Activated CD8-positive, alpha-beta memory T cell treated with anti-CD3 and anti-CD28 coated beads for 24 hours (primary cell): ENCODE data around the gene CRABP1.

Experiments
- DNase-seq: peaks from one replicate; pipeline ENCODE4 v3.0.0-alpha.2; 2020

Gene CRABP1

DNA sequence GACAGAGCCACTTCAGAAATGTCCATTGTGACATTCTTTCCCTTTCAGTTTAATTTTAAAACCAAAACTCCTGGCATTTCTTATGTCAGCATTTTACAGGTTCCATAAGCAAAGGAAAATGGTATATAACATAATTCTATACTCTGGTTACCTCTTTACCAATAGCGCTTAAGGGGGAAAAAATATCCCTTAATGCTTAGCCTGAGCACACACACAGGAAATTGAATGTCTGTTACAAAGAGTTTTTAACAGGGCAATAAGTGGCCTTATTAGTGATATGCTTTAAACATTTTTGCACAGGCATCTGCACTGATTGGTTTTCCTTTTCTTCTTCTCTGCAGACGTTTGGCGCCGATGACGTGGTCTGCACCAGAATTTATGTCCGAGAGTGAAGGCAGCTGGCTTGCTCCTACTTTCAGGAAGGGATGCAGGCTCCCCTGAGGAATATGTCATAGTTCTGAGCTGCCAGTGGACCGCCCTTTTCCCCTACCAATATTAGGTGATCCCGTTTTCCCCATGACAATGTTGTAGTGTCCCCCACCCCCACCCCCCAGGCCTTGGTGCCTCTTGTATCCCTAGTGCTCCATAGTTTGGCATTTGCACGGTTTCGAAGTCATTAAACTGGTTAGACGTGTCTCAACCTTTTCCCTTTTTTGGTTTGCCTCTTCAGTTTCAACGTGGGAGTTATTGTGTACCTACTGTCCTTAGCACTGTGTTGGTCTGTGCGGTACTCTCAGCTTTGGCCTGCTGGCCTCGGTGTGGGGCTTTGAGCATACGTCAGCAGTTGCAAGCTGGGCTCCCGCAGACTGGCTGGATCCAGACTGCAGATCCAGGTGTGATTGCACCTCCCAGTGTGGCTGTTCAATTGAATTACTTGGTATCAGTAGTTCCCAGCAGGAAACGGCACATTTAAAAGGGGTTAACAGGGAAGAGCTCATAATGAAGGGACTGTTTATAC is 7.7 kb downstream of the CRABP1 start:
- DNase-seq = no peak

DNA sequence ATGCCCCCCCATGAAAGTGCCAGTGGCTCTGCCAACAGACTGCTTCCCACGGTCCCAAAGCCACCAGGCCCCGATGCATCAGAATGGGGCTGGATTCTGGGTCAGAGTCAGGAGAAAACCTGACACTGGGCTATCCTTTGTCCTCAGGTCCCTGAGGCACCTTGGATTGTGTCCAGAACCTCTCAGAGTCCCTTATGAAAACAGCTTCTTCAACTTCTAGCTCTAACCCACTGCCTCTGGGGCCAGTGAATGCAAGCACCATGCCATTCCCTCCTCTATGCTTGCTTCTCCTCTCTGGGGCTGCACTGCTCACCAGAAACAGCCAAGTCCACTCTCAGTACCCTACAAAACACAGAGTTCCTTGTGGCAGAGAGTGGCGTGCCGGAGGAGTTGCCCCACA is 9.9 kb downstream of the CRABP1 start:
- DNase-seq = no peak

DNA sequence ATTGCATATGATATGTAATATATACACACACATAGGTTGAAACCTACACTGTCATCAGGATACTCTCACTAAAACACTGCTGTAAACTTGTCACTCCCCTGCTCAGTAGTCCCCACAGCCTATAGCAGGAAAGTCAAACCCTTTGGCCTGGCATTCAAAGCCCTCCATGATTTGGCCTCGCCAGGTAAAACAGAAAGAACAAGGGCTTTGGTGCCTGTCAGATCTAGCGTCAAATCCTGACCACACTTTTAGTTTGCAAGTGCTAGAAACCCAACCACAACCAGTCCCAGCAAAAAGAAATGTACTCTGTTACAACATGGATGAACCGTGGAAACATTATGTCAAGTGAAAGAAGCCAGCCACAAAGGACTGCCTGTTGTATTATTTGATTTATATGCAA is 11.4 kb downstream of the CRABP1 start:
- no peak for DNase-seq

DNA sequence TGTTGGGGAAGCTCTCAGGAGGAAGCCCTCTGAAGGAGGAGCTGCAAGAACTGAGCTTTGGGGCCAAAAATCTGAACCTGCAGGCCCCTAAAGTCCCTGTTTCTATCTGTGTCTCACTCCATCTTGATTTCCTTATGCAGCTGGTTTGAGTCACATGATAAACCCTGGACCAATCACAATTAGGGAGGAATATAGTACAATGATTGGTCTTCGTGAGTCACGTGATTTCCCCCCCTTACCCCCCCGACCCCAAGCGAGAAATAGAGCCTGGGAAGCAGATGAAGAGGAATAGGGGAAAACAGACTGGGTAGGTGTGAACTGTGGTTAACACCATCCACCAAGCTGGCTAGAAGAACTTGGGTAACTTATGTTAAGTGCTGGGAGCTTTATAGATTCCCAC is 12.9 kb downstream of the CRABP1 start:
- DNase-seq = no peak

DNA sequence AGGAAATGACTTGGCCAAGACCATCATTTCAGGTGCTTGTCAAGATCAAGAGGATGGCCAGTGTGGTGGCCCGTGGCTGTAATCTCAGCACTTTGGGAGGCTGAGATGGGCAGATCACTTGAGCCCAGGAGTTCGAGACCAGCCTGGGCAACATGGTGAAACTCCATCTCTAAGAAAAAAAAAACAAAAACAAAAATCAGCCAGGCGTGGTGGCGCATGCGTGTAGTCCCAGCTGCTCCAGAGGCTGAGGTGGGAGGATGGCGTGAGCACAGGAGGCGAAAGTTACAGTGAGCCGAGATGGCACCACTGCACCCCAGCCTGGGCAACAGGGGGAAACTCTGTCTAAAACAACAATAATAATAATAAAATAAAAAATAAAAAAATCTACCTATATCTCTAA is 15.0 kb downstream of the CRABP1 start:
- no peak for DNase-seq

DNA sequence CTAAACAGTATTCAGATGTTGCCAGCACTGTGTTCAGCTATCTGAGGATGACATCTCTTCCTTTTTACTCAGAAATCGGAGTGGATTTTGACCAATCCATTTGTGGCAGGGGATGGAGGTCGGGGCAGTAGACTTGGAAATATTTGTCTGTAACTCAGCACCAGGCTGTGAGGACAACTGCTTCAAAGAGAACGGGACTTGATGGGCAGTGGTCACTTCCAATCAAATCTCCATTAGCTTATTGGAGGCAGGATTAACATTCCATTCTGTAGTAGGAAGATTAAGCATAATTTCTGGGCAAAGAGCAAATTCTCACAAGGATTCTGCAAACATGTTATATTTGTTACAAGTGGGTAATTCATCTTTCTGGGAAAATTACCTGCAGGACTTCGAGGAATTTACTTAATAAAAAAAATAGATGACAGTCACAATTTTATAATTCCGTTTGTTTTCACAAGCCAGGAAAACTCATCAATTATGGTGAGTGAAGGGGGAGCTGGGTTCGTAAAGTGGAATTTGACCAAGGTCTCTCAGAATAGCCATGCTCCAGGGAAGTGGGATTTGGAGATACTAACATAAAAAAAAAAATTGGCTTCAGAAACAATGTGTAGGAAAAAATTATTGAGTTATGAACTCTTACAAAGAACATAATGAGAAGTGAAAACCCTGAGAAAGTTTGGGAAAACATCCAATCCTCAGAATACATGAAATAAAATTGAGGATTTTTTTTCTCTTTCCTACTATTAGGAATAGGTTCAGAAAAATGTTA is 18.1 kb downstream of the CRABP1 start:
- DNase-seq = no peak

DNA sequence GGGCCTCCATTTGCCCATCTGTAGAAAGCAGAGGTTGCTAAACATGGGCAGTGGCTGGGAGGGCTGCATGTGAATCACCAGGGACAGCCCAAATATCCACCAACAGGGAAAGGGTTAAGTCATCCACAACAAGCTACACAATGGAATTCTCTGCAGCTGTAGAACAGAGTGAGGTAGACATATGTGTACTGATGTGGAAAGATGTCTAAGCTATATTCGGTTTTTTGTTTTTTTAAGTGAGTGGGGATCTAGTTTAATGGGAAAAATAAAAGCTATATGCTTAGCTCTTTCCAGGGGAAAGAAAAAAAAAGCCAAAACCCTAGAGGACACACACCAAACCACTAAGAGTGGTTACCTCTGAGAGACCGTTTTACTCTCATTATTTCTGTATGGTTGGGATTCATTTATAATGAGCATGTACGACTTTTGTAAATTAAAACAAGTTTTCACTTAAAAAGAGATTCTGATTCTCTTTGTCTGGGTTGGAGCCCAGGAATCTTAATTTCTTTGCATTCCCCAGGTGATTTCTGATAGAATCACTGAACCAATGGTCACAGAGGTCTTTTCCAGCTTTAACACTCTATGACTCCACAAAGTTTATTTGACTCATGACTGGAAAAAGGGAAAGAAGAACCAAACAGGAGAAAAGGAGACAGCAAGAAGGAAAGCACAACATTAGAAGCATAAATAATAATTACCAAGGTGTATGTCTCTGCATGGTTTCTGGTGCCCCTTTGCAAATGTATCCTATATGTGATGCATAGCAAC is 19.1 kb downstream of the CRABP1 start:
- no peak for DNase-seq

DNA sequence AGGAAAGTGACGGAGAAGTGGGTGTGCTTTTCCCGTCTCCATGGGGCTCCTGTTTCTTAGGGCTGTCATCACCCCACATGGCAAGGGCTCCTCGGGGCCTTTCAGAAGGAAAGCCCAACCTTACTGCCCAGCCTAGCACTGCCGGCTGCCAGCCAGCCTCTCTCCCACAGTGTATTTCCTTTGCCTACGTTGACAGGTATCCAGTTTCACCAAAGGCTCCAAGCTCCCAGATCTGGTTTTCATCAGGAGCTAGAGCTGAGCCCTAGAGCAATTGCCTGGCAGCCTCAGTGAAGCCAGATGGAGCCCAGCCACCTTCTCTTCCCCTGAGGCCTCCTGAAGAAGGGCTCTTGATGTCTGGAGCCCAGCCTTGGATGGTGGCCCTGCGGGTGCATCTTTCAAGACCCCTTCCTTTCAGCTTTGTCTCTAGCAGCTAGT is 20.2 kb downstream of the CRABP1 start:
- no peak for DNase-seq

DNA sequence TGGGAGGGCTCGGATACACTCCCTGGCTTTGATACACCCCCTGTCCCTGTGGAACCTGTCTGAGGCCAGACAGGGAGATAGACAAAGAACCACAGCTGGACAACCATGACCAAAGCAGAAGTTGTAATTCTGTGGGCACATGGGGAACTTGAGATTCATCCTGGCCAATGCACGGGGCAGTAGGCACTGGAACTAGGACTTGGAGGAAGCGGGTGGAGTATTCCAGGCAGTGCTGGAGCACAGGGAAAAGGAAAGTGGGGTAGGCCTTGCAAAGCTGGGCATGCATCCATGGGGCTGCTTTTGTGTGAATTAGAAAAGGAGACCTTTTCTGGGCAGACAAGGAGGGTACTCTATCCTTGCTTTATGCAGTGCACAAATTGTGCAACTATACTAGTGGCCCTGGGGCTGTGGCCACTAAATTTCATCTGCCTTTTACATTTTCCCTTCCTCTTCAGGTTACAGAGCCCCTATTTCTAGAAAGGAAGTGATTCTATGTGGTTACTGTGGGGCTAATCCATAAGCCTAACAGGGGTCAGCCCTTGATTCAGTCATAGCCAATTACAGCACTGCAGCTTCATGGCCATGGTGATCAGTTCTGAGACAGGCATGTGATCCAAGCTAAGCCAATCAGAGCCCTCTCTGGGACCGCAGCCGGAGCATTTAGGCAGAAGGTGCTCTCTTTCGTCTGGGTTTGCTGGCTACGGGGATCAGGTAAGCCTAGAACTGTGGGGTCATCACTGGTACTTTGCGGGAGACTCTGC is 21.0 kb downstream of the CRABP1 start:
- no peak for DNase-seq

DNA sequence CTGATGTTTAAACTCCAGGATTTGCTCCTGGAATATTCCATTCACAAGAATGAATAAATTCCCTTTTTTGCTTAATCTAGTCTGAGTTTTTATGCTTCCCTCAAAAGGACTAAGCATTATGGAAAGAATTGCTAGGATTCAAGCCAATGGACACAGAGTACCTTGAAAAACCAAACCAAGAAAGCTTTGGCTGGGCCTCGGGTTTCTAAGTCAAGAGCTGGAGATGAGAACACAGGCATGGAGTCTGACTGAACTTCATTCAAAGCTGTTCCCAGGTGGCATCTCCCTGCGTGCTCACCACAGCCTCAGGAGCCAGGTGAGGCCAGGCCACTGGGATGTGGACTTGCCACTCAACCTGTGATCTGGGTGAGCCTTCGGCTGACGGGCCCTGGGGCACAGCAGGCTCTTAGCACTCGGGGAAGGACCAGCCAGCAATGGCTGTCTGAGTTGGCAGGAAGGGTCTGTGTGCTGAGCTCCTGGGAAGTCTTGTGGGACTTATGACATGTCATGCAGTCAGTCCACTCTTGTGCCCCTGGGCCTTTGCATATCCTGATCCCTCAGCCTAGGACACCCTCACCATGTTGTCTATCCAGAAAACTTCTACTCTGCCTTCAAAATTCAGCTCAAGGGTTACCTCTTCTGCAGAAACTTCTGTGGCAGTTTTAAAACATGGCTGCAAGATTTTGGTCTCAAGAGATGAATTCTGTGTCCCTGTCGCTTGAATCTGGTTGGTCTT is 21.8 kb downstream of the CRABP1 start:
- no peak for DNase-seq

DNA sequence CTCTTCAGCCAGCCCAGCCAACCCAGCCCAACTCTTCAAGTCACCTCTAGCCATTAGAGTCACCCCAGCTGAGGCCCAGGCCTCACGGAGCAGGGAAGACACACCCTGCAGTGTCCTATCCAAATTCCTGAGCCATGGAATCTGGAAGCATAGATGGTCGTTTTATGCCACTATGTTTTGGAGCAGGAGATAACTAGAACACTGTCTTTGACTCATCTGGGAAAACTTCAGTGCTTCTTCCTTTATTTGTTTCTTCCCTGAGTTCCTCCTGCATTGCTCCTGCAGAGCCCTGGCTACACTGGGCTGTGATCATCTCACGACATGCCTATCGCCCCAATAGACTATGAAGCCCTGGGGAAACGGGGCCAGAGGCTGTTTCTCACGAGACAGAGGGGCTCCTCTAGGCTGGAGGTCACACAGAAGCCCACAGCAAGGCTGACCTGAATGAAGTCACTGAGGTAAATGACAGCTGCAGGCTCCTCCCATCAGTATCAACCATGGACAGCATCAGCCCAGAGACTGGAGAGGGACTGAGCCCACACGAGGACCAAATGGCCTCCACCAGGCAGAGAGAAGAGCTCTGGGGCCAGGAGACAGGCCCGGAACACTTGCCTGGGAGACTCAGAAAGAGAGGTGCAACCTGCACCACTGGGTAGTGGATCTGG is 22.7 kb downstream of the CRABP1 start:
- no peak for DNase-seq

DNA sequence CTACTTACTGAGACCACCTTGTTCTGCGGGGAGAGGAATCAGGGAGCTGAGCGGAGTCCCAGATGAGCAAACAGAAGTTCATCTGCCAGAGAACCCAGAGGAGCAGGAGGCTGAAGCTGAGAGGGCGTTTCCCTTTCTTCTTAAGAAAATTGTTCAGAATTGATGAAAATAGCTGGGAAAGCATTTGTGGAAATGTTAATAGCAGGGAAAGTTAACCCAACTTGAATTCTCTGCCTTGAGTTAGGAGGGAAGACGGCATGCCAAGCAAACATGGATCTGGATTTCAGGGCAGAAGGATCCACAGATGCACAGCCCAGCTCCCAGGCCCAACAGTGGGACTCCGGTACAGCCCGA is 23.2 kb downstream of the CRABP1 start:
- DNase-seq = no peak

DNA sequence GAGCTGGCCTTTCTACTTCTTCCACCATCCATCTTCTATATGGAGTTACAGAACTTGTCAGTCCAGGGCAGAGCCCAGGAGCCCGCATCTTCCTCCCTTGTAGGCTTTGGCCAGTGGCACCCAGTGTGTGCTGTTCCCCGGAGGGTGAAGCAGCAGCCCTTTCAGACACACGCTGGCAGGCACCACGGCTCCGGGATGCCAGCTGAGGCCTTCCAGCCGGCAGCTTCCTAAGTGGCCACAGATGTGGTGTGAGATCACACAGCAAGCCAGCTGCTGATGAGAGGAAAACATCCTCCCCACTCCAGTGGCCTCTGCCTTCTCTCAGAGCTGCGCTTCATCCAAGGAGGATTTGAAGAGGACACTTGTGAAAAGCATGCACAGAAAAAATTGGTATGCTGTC is 24.1 kb downstream of the CRABP1 start:
- DNase-seq = no peak

DNA sequence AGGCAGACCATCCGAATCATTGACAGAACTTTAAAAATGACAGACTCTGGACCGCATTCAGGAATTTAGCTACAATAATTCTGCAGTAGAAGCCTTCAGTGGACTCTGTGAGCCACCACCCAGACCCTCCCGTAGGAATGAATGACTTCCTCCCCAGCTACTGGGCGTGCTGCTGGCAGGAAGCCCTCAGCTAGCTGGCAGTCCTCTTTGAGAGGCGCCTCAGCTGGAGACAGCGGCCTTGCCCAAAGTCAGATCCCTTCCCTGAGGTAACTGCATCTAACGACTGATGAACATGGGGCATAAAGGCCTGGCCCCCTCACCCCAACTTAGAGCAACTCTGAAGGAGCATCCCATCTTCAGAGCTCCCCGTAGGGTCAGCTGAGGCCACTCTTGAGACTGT is 25.8 kb downstream of the CRABP1 start:
- DNase-seq = no peak

DNA sequence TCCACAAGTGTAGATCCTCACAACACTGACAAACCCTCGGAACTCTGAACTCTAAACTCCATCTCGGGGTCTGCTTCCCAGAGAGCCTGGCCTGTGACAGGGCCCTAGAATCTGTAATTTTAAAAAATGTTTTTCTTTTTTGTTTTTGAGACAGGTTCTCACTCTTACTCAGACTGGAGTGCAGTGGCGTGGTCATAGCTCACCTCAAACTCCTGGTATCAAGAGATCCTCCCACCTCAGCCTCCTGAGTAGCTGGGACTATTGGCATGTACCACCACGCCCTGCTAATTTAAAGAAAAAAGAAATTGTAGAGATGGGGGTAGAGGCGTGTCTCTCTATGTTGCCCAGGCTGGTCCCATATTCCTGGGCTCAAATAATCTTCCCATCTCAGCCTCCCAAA is 26.2 kb downstream of the CRABP1 start:
- DNase-seq = no peak

DNA sequence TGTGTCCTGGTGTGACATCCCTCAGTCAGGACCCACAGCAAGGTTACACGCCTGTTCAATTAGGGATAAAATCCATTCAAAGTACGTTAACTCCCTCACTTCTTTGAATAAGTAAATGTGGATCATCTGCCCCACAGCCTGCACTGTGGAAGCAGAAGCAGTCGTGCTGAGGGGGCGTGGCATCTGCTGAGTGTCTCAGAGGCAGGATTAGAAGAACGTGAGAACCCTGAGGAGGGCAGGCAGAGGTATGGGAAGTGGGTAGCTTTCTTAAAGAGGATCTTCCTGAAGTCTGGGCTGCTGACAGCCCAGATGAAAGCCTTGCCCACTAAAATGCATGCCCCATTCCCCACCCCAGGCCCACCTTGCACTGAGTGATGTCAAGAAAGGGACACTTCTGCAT is 28.5 kb downstream of the CRABP1 start:
- no peak for DNase-seq

DNA sequence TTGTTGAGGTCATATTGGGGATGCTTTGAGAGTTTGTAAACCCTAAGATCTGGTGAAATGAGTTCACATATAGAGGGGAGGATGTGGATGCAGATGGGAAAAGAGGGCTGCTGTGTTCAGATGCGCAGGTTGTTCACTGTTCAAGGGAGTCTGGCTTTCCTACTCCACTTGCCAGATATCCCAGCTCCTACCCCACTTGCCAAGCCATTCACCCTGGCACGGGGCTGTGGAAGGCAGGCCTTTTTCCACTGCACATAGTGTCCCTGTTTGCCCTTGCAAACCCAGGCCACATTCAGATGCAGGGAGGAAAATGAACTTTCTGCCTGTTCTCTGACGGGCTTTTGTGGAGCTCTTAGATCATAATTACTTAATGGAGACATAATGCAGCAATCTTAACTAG is 29.0 kb downstream of the CRABP1 start:
- no peak for DNase-seq

DNA sequence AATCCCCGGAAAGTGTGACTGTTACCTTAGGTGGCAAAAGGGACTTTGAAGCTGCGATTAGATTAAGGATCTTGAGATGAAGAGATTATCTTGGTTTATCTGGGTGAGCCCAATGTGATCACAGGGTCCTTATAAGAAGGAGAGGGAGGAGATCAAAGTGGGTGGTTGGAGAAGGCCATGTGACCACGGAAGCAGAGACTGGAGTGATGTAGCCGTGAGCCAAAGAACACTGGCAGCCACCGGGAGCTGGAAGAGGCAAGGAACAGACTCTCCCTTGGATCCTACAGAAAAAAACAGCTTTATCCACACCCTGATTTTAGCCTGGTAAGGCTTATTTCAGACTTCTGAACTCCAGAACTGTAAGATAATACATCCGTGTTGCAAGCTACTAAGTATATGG is 29.9 kb downstream of the CRABP1 start:
- no peak for DNase-seq

DNA sequence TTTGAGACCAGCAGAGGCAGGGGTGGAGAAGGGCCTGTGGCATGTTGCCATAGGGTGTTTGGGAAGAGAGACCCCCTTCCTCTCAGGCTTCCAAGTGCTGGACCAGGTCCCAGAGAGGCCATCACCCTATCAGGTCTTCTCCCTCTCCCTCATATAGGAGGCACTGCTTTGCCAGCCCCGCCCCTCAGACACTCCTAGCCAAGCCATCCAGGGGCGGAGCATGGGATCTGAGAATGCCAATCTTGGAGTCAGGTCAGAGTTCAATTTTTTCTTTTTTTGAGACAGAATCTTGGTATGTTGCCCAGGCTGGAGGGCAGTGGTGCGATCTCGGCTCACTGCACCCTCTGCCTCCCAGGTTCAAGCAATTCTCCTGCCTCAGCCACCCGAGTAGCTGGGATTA is 32.7 kb downstream of the CRABP1 start:
- DNase-seq = no peak

DNA sequence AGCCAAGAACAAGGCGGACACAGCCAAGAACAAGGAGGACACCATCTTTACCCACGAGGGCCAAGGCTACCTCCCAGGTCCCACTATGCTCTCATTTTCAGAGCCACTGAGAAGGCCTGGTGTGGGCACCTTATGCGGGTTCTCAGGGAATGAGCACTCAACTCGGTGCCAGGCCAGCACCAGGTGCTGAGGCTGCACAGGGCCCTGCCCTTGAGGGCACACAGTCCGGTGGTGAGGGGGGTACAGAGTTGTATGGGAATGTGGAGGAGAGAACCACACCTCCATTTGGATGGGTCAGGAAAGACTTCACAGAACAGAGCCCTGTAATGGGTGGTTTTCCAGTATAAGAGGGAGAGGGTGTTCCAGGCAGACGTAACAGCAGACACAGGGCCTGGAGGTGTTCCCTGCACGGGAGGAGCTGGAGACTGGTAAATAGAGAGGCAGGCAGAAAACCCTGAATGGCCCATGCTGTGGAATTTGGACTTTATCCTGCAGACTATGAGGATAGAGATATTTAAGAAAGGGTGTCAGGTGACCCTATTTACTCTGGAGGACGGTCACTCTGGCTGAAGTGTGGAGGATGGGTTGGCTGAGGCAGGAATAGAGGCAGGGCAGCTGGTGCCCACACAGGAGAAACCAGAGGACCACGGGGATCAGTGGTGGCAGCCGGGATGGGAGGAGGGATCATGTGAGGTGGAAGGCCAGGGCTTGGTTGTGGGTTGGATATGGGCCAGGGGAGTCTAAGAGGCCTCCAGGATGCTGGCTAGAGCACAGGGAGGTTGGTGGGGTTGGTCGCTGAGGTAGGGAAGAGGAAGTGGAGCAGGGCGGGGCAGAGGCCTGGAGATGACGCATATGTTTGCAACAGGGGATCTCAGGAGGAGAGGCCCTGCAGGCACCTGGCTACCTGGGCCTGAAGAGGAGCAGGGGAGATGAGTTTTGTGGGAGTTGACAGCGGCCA is 34.6 kb downstream of the CRABP1 start:
- no peak for DNase-seq
